Stimulated activated CD4-positive, alpha-beta T cell treated with anti-CD3 and anti-CD28 coated beads, TNF-alpha, amount 100 ng/mL, for 24 hours (primary cell): ENCODE results near the gene PGK1.
A peak's percentile ranks its signal among the peaks of the same experiment; 100 is the strongest.
"Not testable (repeated sequence)": the region's sequence is repeated elsewhere in the genome, so short reads cannot be mapped to it uniquely, and the experiment has no call there.

ENCODE experiments used
- DNase-seq, 3 experiments: peaks; one replicate each; pipeline ENCODE4 v3.0.0-alpha.2; 2020; ENCODE audit warnings: low read depth in 3 of 3

PGK1 gene

DNA sequence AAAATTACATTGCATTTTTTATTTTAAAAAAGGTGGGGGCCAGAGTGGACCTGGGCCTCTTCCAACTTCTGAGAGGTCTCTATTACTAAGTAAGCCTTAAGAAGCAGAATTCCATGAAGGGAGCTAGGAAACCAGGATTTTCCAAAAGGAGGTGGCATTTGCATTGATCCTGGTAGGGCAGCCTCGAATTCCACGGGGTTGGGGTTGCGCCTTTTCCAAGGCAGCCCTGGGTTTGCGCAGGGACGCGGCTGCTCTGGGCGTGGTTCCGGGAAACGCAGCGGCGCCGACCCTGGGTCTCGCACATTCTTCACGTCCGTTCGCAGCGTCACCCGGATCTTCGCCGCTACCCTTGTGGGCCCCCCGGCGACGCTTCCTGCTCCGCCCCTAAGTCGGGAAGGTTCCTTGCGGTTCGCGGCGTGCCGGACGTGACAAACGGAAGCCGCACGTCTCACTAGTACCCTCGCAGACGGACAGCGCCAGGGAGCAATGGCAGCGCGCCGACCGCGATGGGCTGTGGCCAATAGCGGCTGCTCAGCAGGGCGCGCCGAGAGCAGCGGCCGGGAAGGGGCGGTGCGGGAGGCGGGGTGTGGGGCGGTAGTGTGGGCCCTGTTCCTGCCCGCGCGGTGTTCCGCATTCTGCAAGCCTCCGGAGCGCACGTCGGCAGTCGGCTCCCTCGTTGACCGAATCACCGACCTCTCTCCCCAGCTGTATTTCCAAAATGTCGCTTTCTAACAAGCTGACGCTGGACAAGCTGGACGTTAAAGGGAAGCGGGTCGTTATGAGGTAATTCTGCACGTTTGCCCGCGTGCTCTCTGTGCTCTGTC lies at the start of gene PGK1:
Gene PGK1 (plus strand): TSS at position 626 of the 824 bp plus-strand sequence. CDS start 93 bp downstream, at position 719.
- peak; percentile 79 to 93 (median 80) for DNase-seq

DNA sequence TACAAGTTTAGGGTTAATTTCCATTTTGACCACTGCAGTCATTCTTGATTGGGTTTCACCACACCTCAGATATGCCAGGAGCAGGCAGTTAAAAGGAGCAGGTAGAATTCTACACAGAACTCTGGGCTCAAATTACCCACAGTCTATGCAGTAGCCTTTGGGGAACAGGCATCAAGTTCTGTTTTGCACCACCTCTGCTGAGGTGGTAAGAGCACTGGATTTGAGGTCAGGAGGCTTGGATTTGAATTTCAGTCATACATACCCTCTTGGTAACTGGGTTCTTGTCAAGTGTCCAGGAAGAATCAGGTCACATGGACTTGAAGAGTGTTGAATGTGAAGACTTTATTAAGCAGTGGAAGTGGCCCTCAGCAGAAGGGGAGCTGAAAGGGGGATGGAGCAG lies 40.4 kb upstream of the PGK1 start:
- no peak for DNase-seq

DNA sequence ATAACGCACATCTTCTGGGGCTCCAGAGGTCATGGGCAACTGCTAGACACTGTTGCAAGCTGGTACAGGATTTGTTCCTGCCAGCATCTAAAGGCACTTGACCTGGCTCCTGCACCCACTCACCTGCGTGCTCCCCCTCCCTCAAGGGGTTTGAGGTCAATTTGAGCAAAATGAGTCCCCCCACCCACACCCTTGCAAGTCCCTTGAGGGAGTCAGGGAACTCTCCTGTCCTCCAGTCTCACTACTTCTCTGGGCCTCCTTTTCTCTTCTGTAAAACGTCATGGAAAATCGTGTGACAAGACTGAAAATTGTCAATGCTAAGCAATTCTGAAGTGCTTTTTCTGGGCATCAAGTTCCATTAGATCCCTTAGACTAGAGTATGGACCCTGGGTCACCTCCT lies 39.9 kb upstream of the PGK1 start:
- no peak for DNase-seq

DNA sequence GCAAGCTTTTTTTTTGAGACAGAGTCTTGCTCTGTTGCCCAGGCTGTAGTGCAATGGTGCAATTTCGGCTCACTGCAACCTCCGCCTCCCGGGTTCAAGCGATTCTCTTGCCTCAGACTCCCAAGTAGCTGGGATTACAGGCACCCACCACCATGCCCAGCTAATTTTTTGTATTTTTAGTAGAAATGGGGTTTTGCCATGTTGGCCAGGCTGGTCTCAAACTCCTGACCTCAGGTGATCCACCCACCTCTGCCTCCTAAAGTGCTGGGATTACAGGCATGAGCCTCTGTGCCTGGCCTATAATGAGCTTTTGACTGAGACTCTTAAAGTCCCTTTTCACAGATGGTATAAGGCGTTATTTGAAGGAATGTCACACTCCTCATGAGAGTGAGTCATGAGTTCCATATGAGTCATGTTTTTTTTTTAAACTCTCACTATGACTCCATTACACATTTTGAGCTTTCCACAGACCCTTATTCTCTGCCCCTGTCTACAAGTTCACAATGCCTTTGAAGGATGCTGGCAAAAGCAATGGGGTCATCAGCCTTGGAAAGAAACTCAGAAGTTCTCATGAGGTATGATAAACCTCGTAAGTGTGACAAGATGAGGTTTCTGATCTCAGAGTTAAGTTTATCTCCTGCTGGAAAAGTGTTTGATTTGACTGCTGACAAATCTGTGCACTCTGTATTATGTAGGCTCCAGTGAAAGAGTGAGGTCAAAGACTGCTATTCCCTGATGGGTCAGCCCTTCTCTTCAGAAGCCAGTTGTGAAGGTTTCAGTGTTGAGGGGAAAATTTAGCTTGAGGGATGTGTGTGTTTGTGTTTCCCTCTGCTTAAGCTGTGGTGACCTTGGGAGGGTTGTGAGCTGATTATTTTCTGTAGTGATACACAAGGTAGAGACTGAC lies 39.1 kb upstream of the PGK1 start:
- DNase-seq: not testable (repeated sequence)

DNA sequence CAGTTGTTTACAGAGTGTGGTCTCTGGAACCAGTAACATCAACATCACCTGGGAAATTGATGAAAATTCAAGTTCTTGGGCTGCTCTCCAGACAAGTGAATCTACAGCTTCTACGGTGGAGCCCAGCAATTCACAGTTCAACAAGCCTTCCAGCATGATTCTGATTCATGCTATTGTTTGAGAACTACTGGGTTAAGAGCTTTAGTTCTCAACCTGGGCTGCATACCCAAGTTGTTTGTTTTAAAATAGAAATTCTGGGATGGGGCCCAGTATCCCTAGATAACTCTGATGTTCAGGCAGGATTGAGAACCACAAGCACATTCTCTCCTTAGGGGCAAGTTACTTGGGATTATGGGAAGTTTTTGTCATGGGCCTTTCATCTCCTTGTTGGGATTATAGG lies 37.9 kb upstream of the PGK1 start:
- no peak for DNase-seq

DNA sequence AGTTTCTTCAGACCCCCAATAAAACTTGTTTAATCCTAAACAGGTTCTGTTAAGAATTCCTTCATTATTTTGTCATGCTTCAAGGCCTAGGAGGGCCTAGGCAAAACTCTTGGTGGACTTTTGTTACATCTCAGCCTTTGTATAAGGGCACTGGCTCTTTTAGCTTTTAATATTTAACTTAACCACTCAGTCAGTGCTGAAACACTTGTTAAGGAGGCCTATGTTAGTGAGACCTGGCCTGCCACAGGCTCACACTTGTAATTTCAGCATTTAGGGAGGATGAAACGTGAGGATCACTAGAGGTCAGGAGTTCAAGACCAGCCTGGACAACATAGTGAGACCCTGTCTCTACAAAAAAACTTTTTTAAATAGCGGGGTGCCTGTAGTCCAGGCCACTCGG lies 32.7 kb upstream of the PGK1 start:
- DNase-seq: no peak

DNA sequence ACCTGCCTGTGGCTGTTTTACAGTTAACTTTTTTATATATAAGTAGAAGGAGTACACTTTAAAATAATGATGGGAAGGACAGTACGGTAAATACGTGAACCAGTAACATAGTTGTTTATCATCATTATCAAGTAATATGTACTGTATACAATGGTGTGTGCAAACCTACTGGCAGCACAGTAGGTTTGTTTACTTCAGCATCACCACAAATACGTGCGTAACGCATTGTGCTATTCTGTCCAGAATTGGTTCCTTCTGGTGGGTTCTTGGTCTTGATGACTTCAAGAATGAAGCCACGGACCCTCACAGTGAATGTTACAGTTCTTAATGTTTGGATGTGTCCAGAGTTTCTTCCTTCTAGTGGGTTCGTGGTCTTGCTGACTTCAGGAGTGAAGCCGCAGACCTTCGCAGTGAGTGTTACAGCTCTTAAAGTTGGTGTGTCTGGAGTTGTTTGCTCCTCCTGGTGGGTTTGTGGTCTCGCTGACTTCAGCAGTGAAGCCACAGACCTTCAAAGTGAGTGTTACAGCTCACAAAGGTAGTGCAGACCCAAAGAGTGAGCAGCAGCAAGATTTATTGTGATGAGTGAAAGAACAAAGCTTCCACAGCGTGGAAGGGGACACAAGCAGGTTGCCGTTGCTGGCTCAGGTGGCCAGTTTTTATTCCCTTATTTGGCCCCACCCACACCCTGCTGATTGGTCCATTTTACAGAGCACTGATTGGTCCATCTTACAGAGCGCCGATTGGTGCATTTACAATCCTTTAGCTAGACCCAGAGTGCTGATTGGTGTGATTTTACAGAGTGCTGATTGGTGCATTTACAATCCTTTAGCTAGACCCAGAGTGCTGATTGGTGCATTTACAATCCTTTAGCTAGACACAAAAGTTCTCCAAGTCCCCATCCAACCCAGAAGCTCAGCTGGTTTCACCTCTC lies 30.6 kb upstream of the PGK1 start:
- not testable (repeated sequence) for DNase-seq

DNA sequence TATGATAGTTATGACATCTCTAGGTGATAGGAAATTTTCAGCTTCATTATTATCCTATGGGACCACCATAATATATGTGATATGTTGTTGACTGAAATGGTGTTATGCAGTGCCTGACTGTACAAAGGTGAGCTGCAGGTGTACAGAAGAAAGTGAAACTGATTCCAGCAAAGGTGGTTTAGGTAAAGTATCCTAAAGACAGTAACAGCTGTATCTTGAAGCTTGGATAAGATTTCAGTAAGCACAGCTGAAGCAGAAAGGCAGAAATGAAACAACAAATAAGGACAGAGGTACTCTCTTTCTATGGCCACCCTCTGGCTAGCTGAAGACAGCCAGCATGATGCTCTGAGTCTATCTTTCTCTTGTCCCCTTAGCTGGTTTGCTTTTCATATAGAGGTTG lies 30.0 kb upstream of the PGK1 start:
- DNase-seq: no peak

DNA sequence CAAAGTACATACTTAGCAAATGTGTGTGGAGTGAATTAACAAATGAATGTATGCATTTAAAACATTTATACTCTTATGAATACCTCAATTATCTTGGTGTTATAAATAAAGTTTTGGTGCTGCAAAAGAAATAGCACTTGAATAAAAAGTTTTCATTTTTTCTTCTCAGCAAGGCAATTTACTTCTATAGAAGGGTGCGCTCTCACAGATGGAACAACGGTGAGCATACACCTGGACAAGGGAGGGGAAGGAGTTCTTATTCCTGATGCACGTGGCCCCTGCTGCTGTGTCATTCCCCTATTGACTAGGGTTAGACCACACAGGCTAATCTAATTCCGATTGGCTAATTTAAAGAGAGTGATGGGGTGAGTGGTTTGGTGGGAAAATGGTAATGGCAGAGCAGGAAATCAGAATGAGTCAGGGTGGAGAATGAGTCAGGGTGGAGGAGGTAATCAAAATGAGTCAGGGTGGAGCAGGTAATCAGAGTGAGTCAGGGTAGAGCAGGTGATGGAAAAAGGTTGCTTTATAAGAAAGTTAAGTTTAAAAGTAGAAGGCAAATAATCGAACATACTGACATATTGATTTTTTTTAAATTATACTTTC lies 28.2 kb upstream of the PGK1 start:
- DNase-seq: peak in 1 of 3 experiments; percentile 2

DNA sequence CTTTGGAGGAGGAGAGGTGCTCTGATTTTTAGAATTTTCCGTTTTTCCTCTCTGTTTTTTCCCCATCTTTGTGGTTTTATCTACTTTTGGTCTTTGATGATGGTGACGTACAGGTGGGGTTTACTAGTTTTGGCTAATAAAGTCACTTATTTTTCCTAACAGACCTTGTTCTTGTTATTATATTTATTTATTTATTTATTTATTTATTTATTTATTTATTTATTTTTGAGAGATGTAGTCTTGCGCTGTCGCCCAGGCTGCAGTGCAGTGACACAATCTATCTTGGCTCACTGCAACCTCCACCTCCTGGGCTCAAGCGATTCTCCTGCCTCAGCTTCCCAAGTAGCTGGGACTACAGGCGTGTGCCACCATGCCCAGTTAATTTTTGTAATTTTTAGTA lies 22.6 kb upstream of the PGK1 start:
- DNase-seq: not testable (repeated sequence)

DNA sequence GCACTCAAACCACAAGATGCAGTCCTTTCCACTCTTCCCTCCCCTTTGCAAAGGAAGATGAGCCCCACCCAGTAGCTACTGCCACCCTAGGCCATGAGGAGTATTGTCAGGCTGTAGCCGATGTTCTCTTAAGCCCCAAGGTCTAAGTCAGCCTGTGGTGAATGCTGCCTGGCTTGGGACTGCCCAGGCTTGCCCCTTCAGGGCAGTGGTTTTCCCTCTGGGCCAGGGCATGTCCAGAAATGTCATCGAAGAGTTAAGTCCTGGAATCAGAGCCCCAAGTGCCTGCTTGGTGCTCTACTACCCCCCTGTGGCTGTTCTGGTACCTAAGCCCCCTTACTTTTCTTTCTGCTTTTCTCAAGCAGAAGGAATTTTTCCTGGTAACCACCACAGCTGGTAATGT lies 11.8 kb upstream of the PGK1 start:
- no peak for DNase-seq

DNA sequence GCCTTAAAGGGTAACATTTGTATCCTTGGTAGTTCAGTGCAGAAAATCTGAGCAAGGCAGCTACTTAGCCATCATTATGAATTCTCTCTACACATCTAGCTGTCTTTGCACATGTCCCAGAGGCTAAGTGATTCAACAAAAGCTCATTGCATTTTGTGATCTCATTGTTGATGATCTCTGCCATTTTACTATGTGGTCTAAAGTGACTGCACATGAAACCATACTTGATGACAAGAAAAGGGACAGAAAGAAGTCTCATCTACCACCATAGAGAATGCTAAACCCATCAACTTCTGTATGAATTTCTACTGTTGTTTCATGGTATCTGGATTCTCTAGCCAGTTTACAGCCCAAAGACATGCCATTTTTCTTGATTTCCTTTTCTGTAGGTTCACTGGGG lies 5.9 kb upstream of the PGK1 start:
- no peak for DNase-seq

DNA sequence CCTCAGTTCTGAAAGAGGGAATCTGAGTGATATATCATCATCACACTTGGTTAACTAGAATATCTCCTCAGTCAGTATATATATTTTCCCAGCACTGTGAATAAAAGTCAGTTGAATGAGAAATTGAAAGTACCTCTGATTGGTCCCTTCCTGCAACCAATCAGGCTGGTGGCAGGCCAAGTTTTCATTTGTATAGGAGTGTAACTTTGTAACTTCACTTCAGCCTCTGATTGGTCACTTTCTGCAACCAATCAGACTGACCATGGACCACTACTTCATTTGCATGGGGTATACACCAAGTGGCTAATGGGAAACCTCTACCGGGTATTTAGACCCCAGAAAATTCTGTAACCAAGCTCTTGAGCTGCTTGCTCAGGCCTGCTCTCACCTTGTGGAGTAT lies 2.0 kb upstream of the PGK1 start:
- DNase-seq: no peak

DNA sequence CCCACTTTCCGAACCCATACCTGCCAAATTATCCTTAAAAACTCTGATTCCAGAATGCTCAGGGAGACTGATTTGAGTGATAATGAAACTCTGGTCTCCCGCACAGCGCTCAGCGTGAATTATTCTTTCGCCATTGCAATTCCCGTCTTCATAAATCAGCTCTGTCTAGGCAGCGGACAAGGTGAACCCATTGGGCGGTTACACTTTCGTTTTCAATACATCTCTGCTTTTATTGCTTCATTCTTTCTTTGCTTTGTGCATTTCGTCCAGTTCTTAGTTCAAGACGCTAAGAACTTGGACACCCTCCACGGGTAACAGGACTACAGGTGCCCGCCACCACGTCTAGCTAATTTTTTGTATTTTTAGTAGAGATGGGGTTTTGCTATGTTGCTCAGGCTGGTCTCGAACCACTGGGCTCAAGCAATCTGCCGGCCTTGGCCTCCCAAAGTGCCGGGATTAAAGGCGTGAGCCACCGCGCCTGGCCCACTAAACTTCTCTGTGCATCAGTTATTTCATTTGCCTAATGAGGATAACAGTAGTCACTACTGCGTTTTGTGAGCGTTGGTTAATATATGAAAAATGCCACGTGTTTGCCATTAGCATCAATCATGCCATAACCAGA lies 936 bp upstream of the PGK1 start:
- DNase-seq: no peak

DNA sequence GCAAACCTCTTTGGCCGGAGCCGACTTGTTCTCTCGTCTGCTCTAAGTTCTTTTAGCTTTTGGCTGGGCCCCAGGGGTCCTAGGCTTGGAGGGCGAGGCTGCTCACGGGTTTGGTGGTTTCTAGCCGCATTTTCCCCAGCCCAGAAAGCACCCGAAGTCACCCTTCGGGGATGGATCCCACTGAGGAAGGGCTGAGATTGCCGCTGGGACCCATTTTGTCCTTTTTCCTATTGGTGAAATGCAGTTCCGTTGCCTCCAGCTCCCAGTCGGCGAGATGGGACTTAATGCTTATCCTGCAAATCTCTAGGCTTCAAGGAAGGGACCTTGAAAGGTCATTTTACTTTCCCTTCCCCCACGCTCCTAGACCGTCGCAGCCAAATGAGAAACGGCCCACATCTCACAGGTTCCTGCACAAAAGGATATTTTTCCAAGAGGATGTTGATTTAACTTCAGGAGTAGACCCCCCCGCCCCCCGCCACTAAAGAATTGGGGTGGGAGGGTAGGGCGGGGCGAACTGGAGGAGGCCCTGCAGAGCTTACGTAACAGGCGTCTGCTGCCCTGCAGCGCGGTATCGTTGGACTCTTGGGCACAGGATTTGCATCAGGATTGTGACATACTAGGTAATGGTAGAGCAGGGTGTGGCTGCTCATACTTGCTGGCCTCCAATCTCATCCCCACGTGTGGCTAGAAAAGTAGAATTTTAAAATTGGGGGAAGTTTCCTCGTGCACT lies 564 bp downstream of the PGK1 start:
- DNase-seq: peak in 1 of 3 experiments; percentile 30

DNA sequence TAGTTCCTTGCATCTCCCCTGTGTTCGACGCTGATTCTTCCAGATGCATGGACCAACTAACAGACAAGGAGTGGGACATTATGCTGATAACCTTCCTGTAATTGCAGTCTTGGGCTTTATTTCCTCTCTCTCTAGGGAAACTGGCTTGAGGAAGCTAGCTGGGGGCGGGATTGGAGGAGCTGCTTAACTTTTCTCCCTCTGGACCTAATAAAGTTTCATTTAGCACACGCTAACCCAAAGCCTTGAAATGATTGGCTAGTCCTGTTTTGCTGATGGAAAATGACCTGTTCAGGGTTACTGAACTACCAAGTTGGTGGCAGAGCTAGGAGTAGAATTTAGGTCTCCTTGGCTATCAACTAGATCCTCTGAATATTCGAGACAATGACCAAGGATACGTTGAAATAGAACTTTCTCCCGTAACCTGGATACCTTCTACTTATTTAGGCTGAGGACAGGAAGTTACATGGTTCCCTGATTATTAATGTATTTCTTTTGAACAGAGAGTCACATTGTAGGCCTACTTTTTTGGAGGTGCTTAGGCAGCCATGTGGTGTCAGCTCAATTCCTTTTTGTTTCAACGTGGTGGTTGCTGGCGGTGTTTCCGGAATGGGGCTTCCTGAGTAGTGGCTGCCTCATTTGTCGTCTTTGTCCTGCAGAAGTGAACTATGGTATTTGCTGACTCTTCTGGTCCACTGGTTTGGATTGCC lies 2.0 kb downstream of the PGK1 start:
- DNase-seq: no peak

DNA sequence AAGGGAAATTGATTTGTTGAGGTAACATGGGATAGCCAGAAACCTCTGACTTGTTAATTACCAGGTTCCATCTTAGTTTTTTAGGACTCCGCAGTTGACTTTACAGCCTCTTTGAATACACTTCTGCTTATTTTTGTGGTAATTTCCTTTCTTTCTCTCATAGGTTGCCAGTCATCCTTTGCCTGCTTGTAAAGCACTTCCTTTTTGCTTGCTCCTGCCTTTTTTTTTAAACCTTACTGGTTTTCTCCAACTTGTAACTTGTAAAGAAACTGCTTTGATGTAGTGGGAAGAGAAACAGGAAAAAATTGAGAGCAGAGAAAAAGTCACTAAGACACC lies 2.6 kb downstream of the PGK1 start:
- no peak for DNase-seq

DNA sequence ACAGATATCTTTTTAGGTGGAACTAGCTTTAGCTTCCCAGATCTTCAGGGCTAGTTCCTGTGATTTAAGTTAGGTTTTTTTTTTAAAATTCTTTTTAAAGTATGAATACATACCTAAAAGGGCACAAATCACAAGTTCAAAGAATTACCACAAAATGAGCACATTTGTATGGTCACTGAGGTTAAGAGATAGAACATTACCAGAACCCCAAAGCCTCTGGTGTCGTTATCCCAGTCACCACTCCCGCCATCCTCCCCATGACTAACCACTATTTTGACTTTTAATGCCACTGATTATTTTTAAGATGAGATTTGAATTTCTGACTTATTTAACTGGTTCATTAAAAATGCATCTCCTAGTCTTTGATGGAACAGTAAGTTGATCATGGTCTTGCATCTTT lies 5.4 kb downstream of the PGK1 start:
- no peak for DNase-seq

DNA sequence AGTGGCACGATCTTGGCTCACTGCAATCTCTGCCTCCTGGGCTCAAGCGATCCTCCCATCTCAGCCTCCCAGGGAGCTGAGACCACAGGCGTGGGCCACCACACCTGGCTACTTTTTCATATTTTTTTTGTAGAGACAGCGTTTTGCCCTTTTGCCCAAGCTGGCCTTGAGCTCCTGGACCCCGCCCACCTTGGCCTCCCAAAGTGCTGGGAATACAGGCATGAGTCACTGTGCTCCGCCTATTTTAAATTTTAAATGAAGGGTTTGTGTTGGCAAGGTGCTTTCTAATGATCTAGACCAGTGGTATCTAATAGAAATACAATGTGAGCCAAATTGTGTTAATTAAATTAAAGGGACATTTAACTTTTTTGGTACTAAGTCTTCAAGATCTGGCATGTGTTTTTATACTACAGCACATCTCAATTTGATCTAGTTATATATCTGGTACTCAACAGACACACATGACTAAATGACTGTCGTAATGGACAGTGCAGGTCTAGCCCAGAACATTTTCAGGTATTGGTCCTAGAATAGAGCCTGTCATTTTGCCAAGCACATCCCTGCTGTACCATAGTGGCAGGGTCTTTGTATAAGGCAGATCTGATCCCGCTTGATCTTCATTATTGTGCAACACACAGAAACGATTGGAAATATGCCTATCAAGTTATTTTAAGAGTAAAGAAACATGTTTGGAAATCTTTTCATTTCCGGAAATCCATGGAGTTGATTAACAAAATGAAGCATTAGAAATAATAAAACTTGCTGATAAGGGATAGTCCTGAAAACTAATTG lies 7.3 kb downstream of the PGK1 start:
- no peak for DNase-seq
